Activated T-helper 1 cell treated with anti-CD3 and anti-CD28 coated beads, Interleukin-2, amount 50 U/mL, for 16 hours (primary cell): Measurements from ENCODE around the gene STK35.
"Not testable (repeated sequence)": the region's sequence is repeated elsewhere in the genome, so short reads cannot be mapped to it uniquely, and the experiment has no call there.

Experiments
- DNase-seq, 2 donors: peaks; one replicate each; pipeline ENCODE4 v3.0.0-alpha.2; 2020; ENCODE audit warnings: low read depth in 1 of 2, low spot score in 1 of 2

Gene STK35

DNA sequence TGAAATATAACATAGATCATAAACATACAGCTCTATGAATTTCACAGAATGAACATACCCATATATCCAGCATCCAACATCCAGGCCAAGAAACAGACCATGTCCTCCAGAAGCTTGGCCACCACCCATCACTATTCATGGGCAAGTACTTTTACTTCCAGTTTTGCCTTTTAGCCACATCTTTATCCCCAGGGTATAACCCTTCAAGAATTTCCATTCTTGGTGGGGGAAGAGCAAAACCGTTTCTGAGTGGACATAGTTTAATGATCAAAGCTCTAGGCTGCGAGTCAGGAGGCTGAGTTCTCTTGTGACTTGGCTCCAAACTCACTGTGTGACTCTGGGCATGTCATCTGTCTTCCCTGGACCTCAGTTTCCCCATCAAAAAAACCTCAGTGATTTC is 78.3 kb downstream of the STK35 start:
- no peak for DNase-seq

DNA sequence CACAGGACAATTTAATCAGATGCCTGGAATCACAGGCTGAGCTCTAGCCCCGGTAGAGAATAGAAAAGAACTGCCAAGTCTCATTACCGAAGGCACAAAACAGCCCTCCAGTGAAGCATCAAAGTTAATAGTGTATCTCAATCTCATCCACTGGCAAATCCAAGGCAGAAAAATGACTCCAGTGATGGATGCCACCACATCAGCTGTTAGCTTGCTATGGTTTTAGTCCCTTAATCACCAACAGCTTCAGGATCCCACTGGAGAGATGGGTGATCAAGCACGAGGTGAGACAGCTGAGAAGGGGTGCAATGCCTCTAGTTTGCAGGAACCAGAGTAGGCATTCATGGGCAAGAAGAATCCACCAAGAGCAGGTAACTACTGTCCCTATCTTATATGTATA is 81.8 kb downstream of the STK35 start:
- no peak for DNase-seq

GRCh38 chr20:2184933-2185332 is 83.3 kb downstream of the STK35 start:
- not testable (repeated sequence) for DNase-seq

DNA sequence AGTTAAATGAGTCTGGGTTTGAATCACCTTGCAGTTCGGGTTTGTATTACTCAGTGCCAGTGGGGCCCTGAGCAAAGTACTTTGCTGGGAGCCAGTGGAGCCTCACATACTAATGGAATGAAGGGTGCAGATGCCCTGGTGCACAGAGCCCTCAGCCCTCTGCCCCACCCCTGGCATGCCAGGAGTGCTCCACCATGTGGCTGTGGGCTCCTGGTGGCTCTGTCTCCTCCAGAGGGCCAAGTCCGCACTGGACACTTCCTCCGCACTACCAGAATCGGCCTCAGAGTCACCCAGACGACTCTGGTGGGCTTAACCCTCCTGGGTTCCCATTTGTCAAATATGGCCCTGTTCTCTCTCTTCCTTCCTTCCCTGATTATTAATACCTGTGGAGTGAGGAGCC is 94.0 kb downstream of the STK35 start:
- DNase-seq = no peak

DNA sequence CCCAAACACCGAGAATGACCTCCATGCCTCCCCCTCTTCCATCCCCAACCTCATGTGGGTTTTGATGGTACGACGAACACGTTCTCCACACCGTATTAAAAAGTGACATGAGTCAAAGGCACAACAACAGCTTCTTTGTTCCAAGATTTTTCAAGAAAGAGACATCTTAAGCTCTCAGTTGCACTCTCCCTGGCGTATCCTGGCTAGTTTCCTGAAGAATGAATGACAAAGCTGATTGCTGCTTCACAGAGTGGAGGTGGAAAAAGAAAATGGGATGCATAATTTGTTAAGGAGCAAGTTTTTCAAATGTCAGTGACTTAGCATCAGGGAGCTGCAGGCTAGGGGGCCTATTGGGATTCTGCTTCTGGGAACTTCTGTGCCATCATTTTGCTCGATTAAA is 95.5 kb downstream of the STK35 start:
- no peak for DNase-seq
